Stimulated activated CD8-positive, alpha-beta memory T cell treated with anti-CD3 and anti-CD28 coated beads, Interleukin-7, amount 100 ng/mL, for 48 hours (primary cell): ENCODE measurements around the gene PMM2.

Experiments used
- DNase-seq, 2 donors: peaks; one replicate each; pipeline ENCODE4 v3.0.0-alpha.2; 2020; ENCODE audit warnings: low read depth in 1 of 2; ENCODE audit errors: extremely low read depth in 1 of 2

The PMM2 gene

DNA sequence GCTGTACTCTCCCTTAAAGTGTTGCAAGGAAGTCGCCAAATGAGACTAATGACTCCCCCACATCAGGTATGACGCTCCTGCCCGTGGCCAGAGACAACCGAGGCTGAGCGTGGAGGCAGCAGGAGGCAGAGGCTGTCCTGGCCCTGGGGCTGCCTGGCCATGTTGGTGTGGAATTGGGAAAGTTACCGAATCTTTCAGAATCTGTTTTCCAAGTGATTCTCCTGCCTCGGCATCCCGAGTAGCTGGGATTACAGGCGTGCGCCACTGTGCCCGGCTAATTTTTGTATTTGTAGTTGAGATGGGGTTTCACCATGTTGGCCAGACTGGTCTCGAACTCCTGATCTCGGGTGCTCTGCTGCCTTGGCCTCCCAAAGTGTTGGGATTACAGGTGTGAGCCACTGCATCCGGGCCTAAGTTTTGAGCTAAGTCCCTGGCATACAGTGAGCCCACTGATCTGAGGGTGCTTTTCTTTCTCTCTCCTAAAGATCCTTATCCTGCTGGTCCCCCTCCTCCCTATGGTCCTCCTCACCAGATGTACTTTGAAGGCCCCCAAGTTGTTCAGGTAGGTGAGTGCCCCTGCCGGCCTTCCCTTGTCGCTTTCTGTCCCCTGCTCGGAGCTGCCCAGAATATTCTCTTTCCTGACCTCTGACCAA lies 85.2 kb downstream of the PMM2 start:
- no peak for DNase-seq

DNA sequence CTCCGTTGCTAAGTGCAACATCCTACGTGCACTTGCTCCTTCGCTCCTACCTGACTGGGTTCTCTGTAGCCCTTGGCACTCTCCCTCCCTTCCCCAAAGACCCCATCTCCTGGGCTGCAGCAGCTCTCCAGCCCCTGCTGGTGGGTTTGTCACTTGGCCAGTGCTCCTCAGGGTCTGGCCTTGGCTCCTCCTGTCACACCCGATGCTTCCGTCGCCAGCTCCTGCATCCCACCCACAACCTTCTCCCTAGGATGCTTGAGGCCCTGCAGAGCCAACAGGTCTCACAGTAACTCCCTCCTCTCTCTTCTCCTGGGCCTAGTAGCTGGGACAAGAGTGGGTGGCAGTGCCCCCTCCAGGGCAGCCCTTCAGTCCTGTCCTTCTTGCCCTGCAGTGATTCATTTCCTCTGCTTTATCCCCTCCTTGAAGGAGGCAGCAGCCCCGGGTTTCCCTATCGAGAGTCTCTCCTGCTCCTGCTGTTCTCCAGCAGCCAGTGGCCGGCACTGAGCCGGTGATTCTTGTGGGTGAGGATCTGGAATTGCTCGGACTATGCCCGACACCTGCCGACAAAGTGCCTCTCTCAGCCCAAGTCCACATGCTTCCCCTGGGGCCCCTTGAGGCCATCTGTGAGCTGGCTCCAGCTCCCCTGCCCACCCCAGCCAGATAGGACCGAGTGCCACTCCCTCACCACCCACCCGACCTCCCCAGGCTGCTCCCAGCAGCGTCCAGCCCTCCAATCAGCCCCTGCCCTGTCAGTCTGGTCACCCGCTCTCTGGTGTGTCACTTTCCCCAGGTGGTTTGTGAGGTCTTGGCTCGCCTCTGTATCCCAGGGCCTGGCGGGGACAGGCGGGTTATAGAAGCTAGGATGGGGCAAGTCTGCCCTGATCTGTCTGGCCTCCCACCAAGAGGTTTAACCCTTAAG lies 88.3 kb downstream of the PMM2 start:
- no peak for DNase-seq

DNA sequence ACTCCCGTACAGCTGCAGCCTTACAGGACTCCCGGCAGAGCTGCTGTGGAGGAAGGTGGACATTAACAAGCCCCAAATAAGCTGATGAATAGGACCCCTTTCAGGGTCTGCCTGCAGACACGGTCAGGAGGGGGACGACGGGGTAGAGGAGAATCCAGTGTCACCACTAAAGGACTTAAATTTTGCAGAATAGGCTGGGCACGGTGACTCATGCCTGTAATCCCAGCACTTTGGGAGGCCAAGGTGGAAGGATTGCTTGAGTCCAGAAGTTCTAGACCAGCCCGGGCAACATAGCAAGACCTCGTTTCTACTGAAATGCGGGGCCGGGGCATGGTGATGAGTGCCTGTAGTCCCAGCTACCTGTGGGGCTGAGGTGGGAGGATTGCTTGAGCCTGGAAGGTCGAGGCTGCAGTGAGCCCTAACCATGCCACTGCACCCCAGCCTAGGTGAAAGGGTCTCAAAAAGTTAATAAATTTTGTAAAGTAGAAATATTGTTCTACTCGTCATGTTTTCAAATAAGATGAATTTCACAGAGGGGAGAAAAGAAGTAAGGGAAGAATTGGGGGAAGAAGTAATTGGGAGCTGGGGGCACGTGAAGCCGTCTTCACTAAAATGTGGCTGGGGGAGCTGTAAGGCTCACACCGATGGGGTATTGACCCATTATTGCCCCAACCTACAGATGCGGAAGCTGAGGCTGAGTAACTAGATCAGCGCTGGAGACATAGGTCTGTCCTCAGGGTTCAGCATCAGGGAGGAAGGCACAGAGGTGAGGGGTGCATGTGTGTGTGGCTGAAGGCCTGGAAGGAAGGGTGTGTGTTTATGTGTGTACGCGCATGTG lies 89.2 kb downstream of the PMM2 start:
- DNase-seq, result no peak

DNA sequence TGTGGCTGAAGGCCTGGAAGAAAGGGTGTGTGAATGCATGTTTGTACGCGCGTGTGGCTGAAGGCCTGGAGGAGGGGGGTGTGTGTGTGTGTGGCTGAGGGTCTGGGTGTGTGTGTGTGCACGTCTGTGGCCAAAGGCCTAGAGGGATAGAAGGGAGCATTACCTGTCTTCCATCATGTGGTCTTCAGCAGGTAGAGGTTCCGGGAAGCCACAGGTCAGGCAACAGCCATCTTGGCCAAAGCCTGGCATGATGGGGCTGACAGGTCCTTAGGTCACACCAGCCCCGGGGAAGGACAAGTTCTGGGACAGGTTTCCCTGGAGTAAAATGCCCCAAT lies 89.8 kb downstream of the PMM2 start:
- no peak for DNase-seq

DNA sequence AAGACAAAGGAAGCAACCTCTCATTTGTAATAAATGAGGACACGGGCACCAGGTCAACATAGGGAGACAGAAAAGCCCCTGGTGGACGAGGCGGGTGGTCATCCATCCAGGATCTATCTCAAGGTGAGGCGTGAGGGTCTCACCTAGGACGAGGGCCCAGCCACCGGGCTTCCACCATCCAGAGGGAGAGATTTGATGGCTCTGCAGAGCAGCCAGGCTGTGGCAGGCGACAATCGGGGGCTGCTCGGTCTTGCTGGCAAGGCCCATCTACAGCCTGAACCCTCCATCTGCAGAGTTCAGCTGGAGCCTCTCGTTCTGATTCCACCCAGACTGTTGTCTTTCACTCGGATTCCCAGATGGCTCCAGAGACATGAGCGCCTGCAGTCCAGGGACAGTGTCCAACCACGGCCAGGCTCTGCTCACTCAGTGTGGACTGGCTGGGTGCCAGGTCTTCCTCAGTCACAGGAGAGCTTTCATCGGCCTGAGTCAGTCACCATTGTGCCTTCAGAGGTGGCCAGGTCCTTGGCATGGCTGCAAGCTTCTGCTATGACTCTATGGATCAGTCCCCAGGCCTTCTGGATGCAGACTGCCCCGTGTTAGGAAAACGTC lies 90.4 kb downstream of the PMM2 start:
- DNase-seq, result no peak

DNA sequence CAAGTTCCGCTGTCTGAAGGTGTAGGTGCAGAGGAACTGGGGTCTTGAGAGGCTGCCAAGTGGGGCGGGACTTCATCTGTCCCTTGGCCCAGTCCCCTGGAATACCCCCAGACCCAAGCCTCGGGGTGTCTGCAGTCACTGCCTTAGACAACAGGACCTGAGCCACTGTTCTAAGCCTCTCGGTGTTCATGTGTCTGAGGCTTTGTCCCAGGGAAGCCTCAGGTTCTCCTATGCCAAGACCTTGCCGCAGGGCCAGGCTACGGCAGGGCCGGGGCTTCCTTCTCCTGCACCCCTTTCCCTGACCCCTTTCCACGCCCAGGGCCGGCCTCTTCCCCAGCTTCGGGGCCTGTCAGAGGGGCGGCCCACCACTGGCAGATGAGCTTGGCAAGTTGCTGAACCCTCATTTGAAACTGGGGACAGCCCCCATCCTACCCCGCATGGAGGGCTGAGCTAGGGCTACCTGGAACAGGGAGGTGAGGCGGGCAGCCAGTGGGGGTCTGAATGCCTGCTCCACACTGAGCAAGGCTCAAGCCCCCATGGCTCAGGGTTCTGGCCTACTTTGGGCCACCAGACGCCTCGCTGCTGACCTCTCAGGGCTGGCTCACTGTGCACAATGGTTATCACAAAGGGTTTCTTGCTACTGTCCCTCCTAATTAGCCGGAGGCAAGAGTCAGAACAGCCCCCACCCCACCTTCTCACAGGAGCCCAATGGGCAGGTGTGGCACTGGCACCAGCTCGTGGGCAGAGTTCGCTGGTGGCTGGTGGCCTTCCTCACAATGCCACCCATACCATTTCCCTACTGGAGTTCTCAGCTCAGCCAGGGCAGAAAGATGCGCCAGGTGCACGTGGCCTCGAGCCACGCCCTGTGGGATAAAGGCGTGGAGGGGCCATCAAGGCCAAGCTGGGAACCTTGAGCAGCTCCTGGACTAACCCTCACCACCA lies 91.6 kb downstream of the PMM2 start:
- DNase-seq, result no peak

DNA sequence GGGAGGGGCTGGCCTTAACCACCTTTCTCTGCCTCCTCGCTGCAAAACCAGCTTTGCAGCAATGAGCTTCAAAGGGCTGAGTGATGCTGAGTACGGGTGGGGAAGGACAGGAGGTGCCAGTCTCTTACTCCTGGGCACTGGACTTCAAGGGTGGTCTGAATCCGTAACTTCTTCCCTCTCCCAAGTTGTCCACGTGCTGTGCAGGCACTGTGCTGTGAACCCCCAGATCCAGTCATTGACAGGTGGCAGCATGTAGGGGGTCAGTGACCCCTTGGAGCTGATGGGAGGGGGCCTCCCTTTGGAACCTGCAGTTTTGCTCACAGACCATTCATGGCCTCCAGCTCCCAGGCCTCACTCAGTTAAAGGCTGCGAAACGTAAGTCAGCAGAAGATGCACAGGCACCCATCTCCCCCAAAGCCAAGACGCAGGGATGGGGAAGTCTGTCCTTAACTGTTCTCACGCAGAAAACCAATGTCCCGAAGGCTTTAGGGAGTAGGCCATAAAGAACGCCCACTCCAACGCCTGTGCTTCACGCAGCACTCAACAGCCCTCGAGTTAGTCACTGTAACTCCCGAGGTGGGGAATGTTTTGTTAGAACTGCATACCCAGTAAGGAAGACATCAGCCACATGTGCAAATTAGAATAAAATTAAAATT lies 92.4 kb downstream of the PMM2 start:
- no peak for DNase-seq

DNA sequence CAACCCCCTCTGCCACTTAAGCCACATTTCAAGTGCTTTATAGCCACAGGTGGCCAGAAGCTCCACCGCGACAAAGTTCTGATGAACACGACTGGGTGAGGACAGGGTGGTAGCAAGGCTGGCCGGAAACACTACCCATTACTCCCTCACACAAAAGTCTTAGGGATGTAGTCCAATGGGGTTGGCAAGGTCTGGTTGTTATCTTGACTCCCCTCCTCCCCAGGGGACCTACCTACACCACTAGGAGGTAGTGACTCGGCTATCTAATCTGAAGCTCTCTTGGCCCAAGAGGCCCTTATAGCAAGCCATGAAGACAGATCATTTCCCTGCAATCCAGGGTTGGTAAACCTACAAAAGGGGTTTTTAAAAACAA lies 92.9 kb downstream of the PMM2 start:
- no peak for DNase-seq

DNA sequence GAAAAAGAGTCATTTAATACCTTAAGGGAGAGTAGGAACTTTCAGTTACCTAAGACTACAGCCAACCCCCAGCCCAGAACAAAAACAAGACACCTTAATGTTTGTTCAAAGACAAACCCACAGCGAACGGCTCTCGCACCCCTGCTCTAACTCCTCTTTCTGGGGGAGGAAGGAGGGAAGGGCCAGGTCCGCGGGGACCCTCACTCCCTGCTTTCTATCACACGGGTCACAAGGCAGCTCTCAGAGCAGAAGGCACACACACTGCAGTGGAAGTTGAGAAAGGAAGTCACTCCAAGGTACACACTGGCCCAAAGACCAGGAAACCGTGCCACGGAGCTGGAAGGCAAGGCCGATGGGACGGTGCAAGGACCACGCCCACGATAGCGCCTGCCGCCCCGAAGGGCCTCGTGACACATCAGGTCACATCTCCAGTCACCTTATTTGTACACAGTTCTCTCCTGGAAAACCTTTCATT lies 94.5 kb downstream of the PMM2 start:
- no peak for DNase-seq

DNA sequence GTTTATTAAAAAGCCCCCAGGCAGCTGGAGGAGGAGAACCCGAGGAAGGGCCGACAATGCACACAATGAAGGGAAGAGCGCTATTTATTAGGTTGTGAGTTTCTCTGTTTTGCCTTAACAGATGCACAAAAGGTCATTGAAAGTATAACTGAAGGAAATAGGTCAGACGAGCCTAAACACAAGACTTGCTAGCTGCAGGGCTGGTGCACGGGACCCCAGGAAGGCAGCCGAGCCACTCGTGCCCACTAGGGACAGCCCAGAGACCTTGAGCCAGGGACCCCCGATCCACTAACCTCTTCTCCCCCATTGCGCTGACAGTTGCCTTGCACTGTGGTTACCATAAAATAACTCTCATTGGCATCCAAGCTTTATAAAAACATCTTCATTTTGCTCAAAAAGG lies 95.8 kb downstream of the PMM2 start:
- no peak for DNase-seq

DNA sequence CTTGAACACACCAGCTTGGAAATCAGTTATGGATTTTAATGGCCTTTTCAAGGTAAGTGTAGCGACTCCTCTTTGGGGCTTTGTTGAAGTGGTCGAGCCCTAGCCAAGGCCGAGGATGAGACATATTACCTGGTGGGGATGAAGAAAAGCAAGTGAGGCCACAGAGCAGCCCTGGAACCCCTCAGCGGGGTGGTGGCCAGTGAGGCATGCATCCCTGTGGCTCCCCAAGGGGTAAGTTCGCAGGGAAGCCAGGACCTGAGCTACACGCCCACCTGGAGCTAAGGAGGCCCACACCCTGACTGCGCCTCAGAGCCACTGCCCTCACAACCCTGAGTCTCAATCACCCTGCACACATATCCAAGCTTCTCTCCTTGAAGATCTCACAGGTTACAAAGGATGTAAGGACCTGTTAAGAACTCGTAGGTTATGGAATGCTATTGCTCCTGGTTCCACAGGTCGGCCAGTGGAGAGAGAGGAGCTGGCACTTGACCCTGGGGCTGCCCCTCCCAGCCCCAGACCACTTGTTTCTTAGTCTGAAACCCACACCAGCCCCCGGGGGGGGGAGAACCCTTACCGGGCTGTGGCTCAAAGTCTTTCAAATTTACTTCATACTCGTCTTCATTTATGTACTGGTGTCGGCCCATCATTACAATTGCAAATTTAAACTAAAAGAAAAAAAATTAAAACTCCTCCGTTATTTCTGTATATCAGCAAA lies 96.5 kb downstream of the PMM2 start:
- no peak for DNase-seq

DNA sequence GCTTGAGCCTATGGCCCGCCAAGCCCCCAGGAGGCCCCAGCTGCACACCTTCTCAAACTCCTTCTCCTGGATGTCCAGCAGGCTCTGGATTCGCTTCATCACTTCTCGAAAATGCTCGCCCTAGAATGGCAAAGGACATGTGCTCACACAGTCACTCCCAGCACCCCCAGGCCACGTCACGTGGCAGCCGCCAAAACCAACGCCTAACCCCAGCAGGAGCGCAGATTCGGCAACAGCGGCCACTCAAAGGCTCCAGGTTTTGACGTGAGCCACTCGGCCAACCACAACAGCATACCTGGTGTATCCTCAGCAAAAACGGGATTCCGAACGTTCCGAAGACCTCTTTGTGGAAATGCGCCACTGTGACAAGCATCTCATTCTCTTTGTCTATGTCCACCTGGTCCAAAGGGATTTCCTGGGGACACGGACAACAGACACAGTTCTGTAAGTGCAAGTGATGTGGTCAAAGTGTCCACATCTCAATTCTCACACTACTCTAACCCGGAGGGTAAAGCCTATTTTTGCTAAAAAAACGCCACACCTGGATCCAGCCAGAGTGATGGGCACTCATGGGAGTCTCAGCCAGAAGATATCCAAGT lies 97.2 kb downstream of the PMM2 start:
- DNase-seq, result no peak

DNA sequence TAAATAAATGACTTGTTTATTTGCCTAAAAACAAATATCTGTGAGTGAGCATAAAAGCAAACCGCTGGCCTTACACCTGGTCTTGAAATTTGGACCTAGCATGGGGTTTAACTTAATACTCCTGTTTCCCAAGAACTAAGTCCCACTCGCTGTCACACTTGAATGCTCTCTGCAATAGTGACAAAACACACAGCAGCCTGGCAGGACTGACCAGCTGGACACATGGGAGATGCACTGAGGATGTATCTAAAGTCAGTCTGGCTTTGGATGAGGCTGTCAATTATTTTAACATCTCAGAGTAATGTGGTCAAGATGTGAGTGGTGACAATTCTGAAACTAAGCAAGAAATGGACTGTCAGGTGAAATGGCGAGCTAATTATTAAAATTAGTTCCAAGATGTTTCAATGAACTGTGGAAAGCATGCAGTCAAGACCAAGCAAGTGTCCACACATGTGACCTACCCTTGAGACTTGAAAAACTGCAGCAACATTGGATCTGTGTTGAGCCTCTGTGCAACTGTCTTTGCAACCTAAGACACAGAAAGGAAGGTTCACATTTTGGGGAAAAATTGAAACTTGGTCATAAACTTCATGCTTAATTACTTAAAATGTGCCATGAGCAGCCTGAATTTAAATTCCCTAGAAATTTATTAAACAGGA lies 101.2 kb downstream of the PMM2 start:
- DNase-seq, result no peak
